AG04450 (cell line): ENCODE results near the gene GSTT2B. TPM values are rescaled to one million over a fixed set of nuclear protein-coding genes. Genes with fewer than 3 reads are reported as not detected.

Source experiments
- CTCF ChIA-PET: fragments of 300-600, 350-600 bp; formaldehyde crosslinking; extraction: SDS; loops from one replicate; lab custom pipeline; 2022; ENCODE audit warnings: antibody characterized with exemption, inconsistent platforms; lab: Charles Lee
- POLR2A ChIA-PET: fragments of 350-600 bp; formaldehyde crosslinking; extraction: SDS; loops from one replicate; lab custom pipeline; 2021; ENCODE audit warnings: antibody characterized with exemption, inconsistent platforms; lab: Yijun Ruan, JAX
- DNase-seq: peaks from one replicate; pipeline ENCODE4 v3.0.0-alpha.2; 2011; ENCODE audit warnings: low read depth, low spot score
- H3K27ac ChIP-seq: one replicate; pipeline ENCODE4 v1.5.1; 2012; ENCODE audit warnings: low read depth, low read length, control low read depth
- H3K27me3 ChIP-seq: one replicate; pipeline ENCODE4 v1.6.0; 2012; ENCODE audit warnings: low read length; ENCODE audit not compliant: control insufficient read depth, insufficient read depth
- H3K4me3 ChIP-seq: 2 replicates; pipeline ENCODE4 v1.5.1; 2011; ENCODE audit warnings: mild to moderate bottlenecking, low read depth, low read length, control low read depth
- H3K9me3 ChIP-seq: 2 replicates; pipeline ENCODE4 v1.5.1; 2012; ENCODE audit warnings: low read length; ENCODE audit not compliant: control insufficient read depth, insufficient read depth
- polyA plus RNA-seq: library from polyadenylated mRNA; depleted of rRNA; stranded (reverse); fragments of >200 nt; gene quantifications from 2 replicates; pipeline ENCODE4 v1.2.3, GENCODE V29; 2011
- TF ChIP-seq, protein P1 (sequence below): IDR thresholded peaks from 2 replicates; pipeline ENCODE4 v1.5.1; 2011; ENCODE audit warnings: low read depth, low read length, control low read depth, inconsistent platforms

Gene GSTT2B
- polyA plus RNA-seq, 1 experiment: 33.1 TPM

- ChIA-PET POLR2A (interaction anchor here (0.5 kb wide), 1 partner anchor 295 kb away, joined by 3 read pairs; no protein-coding TSS in a partner anchor), CTCF (no interaction called here)
- no peak for DNase-seq
- Histone ChIP-seq H3K27me3 (peaks cover 7% of the 10 kb centered on the region), H3K27ac (no peak overlapping the region), H3K4me3 (no peak overlapping the region), H3K9me3 (no peaks in the 10 kb centered on the region; the same call in 1 of the 2 replicates)
- TF ChIP-seq, protein P1, sequence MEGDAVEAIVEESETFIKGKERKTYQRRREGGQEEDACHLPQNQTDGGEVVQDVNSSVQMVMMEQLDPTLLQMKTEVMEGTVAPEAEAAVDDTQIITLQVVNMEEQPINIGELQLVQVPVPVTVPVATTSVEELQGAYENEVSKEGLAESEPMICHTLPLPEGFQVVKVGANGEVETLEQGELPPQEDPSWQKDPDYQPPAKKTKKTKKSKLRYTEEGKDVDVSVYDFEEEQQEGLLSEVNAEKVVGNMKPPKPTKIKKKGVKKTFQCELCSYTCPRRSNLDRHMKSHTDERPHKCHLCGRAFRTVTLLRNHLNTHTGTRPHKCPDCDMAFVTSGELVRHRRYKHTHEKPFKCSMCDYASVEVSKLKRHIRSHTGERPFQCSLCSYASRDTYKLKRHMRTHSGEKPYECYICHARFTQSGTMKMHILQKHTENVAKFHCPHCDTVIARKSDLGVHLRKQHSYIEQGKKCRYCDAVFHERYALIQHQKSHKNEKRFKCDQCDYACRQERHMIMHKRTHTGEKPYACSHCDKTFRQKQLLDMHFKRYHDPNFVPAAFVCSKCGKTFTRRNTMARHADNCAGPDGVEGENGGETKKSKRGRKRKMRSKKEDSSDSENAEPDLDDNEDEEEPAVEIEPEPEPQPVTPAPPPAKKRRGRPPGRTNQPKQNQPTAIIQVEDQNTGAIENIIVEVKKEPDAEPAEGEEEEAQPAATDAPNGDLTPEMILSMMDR: no peak
Observed at GRCh38 chr22:24007253-24008021, 46.4 kb upstream of the GSTT2B start.

DNA sequence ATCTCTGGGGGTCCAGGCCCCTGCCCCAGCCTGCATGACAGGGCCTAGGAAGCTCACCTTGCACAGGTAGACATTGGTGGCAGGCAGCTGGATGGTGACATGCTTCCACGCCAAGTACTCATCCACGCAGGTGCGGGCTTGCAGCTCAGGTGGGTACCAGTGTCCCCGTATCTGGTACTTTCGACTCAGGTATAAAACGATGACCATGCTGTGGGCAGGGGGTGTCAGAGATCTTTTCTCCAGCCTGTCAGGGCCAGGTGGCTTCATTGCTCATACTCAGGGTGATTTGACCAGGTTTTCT lies 45.9 kb upstream of the GSTT2B start:
- H3K27me3 ChIP-seq: peaks cover 11% of the 10 kb centered on the region
- H3K27ac ChIP-seq: no peak overlapping the region
- no peak overlapping the region for H3K4me3 ChIP-seq
- TF ChIP-seq, protein P1: no peak
- no peaks in the 10 kb centered on the region; the same call in 1 of the 2 replicates for H3K9me3 ChIP-seq
- ChIA-PET CTCF (no interaction called here), POLR2A (interaction anchor here (0.5 kb wide), 1 partner anchor 295 kb away, joined by 3 read pairs; no protein-coding TSS in a partner anchor)
- no peak for DNase-seq

DNA sequence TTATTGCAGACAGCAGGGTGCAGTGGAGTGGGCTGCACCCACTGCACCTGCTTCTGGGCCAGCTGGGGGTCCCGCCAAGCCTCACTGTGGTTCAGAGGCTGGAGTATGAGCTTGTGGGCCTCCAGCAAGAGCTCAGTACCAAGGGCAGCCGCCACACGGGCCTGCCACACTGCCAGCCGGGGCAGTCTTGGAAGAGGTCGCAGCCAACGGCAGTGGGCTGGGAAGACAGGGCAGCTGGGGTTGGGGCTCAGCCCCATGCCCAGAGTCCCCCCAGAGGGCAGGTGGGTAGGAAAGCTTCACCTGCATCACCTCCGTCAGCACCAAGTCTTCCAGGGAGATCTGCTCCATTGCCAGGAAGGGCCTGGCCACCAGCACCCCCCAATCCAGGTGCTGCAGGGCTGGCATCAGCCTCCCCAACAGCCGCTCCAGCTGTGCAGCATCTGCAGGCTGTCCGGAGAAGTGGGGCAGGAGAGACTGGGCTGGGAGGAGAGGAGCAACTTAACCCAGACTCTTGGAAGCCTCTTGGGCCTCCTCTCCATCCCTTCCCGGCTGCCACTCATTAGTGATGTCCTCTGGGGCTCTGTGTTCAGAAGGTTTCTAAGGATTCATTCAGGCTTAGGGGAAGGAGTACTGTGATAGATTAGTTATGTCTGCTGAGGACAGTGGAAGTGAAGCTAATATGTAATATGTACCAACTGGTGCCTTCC lies 45.4 kb upstream of the GSTT2B start:
- H3K27ac ChIP-seq: no peak overlapping the region
- CTCF ChIA-PET: no interaction called here
- no peak for DNase-seq
- peaks cover 11% of the 10 kb centered on the region for H3K27me3 ChIP-seq
- TF ChIP-seq, protein P1: no peak
- no peaks in the 10 kb centered on the region; the same call in 1 of the 2 replicates for H3K9me3 ChIP-seq
- no peak overlapping the region for H3K4me3 ChIP-seq
- POLR2A ChIA-PET: no interaction called here

DNA sequence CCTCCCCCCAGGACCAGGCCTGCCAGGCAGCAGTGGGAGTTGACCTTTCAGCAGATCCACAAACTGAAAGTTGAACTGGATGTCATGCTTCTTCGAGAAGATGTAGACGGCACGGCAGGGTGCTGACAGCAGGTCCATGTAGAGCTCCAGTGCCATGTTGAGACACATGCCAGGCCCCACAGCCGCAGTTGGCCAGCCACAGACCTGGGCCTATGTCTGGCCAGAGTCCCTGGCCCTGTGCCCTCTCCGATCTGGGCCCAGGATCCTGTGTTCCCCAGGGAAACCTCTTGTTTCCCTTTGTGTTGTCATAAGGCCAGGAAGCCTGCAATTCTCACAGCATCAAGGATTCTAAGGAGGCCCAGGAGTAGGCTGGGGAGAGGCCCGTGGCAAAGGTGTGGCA lies 44.2 kb upstream of the GSTT2B start, which contains the start of gene GSTT4:
Gene GSTT4, minus strand, starts transcription at position 253 of the 400 bp plus-strand sequence. Its CDS starts 97 bp downstream, at position 156.
- CTCF ChIA-PET: interaction anchor here (0.8 kb wide), 1 partner anchor 150 kb away, joined by 3 read pairs; no protein-coding TSS in a partner anchor
- no peak for DNase-seq
- POLR2A ChIA-PET: no interaction called here
- Histone ChIP-seq H3K27ac (no peak within 1 kb of the TSS), H3K27me3 (peaks cover 11% of the 10 kb centered on the region), H3K9me3 (no peaks in the 10 kb centered on the region; the same call in 1 of the 2 replicates), H3K4me3 (no peak within 1 kb of the TSS)
- TF ChIP-seq, protein P1: no peak

- H3K9me3 ChIP-seq: no peaks in the 10 kb centered on the region; the same call in 1 of the 2 replicates
- TF ChIP-seq, protein P1: no peak
- POLR2A ChIA-PET: no interaction called here
- H3K4me3 ChIP-seq: no peak overlapping the region
- CTCF ChIA-PET: no interaction called here
- peak overlapping the region; percentile 1 for H3K27ac ChIP-seq
- peaks cover 14% of the 10 kb centered on the region for H3K27me3 ChIP-seq
- DNase-seq: no peak
Observed at GRCh38 chr22:24003887-24004286, 42.9 kb upstream of the GSTT2B start.
